Measurements from ENCODE around the gene SLC43A1.

SLC43A1 gene

DNA sequence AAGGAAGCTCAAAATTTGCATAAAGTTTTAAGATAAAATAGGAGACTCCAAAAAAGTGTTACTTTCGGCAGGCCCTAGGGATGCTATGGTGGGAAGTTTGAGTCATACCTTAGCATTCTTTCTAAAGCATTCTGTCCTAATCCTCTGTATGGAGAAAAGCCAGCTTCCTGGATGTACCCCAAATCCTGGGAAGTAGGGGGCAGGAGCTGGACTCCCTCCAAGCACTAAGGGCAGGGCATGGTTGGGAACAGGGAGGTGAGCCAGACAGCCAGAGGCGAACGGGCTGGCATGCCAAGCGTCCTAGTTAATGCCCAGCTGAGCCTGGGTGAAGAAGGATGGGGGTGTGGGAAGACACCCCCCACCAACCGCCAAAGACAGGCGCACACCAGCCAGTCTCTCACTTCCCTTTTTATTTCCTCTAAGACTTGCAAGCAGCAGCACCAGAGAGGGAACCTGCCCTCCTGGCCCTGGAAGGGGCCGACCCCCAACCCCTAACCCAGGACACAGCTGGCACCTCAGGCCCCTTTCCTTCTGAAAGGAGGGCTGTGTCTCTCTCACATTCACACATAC, 31.3 kb downstream of the SLC43A1 start:
- Histone ChIP-seq H3K9me3 (ENCODE audit: control insufficient read depth, low read length) (no peaks in the 10 kb centered on the region), H3K27me3 (ENCODE audit: control insufficient read depth, insufficient read depth, low read length) (no peaks in the 10 kb centered on the region), H3K27ac (no peak overlapping the region), H3K4me2 (ENCODE audit: low read length) (no peak overlapping the region), H3K9ac (no peak overlapping the region), H3K4me1 (no peaks in the 10 kb centered on the region), H3K4me3 (ENCODE audit: low read depth, low read length) (no peak overlapping the region), H3K79me2 (no peaks in the 10 kb centered on the region), H3K36me3 (ENCODE audit: control insufficient read depth, insufficient read depth, low read length) (no peaks in the 10 kb centered on the region), H2AFZ (no peak overlapping the region)
- TF ChIP-seq, protein P1, sequence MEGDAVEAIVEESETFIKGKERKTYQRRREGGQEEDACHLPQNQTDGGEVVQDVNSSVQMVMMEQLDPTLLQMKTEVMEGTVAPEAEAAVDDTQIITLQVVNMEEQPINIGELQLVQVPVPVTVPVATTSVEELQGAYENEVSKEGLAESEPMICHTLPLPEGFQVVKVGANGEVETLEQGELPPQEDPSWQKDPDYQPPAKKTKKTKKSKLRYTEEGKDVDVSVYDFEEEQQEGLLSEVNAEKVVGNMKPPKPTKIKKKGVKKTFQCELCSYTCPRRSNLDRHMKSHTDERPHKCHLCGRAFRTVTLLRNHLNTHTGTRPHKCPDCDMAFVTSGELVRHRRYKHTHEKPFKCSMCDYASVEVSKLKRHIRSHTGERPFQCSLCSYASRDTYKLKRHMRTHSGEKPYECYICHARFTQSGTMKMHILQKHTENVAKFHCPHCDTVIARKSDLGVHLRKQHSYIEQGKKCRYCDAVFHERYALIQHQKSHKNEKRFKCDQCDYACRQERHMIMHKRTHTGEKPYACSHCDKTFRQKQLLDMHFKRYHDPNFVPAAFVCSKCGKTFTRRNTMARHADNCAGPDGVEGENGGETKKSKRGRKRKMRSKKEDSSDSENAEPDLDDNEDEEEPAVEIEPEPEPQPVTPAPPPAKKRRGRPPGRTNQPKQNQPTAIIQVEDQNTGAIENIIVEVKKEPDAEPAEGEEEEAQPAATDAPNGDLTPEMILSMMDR (IDR thresholded peaks at IDR 0.05) = no peak

DNA sequence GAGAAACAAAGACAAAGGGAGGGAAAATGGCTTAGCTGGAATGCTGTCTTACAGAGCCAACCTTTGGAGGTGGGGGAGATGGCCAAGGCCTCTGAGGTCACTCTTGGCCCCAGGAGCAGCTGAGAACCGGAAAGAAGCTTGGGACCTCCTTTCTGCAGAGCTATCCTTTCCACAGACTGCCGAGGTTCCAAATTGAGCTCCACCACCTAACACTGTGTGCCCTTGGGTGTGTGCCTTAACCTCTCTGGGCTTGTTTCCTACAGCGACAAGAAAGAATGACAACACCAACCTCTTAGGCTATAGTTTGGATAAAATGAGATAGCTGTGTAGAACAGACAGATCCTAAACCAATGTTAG, 32.0 kb downstream of the SLC43A1 start:
- no peak overlapping the region for H3K9ac ChIP-seq
- H3K27ac ChIP-seq = no peak overlapping the region
- H3K4me1 ChIP-seq = no peaks in the 10 kb centered on the region
- H2AFZ ChIP-seq = no peak overlapping the region
- H3K79me2 ChIP-seq = no peaks in the 10 kb centered on the region
- H3K36me3 ChIP-seq (ENCODE audit: control insufficient read depth, insufficient read depth, low read length) = no peaks in the 10 kb centered on the region
- TF ChIP-seq, protein P1 (IDR thresholded peaks at IDR 0.05) = no peak
- no peaks in the 10 kb centered on the region for H3K27me3 ChIP-seq (ENCODE audit: control insufficient read depth, insufficient read depth, low read length)
- H3K4me3 ChIP-seq (ENCODE audit: low read depth, low read length) = no peak overlapping the region
- no peak overlapping the region for H3K4me2 ChIP-seq (ENCODE audit: low read length)
- H3K9me3 ChIP-seq (ENCODE audit: control insufficient read depth, low read length) = no peaks in the 10 kb centered on the region

DNA sequence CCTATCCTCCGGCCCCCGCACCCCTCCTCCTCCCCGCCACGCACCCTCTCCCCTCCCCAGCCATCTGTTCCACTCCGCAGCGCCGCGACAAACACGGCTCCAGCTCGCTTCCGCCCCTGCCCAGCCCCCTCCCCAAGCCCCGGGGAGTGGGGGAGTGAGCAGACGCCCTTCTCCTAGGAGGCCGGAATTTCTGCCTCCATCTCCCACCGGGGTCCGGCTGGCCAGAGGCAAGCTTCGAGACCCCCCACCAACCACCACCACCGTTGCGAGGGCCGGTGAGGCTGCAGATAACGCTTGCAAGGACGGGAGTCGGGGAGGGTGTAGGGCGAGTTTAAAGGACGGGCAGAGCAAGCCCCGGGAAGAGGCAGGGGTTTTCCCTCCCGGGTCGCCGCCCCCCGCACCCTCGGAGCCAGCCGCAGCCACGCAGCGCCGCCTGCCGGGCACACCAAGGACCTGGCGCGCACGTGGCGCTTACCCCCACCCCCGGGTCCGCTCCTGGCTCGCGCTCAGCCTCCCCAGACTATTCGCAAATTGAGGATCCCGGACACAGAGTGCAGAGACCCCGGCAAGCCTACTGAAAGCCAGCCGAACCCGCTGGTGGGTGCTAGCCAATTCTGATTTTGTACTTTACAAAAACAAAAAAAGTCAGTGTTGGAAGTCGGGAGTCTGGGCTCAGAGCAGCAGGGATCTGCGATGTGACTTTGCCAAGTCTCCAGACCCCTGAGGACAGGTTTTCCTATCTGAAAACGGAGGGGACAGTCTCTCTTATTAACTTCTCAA, 32.5 kb downstream of the SLC43A1 start:
- H3K36me3 ChIP-seq (ENCODE audit: control insufficient read depth, insufficient read depth, low read length) = no peaks in the 10 kb centered on the region
- H3K4me3 ChIP-seq (ENCODE audit: low read depth, low read length) = no peak overlapping the region
- no peaks in the 10 kb centered on the region for H3K4me1 ChIP-seq
- no peaks in the 10 kb centered on the region for H3K79me2 ChIP-seq
- TF ChIP-seq, protein P1 (IDR thresholded peaks at IDR 0.05) = peak; percentile 32
- H3K9me3 ChIP-seq (ENCODE audit: control insufficient read depth, low read length) = no peaks in the 10 kb centered on the region
- H2AFZ ChIP-seq = no peak overlapping the region
- no peaks in the 10 kb centered on the region for H3K27me3 ChIP-seq (ENCODE audit: control insufficient read depth, insufficient read depth, low read length)
- no peak overlapping the region for H3K27ac ChIP-seq
- H3K9ac ChIP-seq = no peak overlapping the region
- H3K4me2 ChIP-seq (ENCODE audit: low read length) = peak overlapping the region; percentile 33

DNA sequence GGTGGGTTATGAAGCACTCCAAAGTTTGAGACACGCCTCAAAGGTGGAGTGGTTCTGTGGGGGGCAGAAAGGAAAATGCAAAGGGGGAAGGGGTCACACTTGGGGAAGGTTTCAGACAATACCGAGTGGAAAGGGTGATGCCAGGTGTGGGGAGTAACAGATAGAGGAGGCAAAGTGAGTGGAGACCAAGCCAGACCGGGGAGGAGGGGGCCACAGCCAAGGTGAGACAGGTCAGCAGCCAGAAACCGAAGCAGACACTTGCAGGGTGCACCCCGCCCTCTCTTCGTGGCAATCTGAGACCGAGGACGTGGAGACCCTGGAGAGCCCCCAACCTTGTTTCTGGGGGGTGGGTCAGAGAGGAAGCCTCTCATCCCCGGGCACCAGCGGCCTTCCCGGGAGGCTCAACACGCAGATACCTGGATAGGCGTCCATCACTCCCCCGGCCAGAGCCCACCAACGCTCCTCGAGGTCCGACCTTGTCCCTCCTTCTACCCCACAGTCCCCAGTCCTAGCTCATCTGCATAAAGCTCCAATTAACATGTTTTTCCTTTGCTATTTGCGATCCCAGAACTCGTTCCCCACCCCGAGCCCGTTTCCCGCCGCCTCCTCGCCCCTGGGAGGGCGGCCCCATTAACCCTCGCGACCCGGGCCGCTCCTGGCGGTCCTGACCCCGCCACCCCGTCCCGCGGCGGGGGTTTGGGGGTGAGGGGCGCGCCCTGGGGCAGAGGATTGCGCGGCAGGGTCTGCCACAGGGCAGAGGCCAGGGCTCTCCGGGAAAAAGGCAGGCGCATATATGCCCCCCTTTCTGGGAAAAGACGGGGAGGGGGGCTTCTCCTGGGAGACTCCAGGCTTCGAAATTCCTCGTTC, 33.4 kb downstream of the SLC43A1 start:
- Histone ChIP-seq H3K9ac (no peak overlapping the region), H3K79me2 (no peaks in the 10 kb centered on the region), H3K9me3 (ENCODE audit: control insufficient read depth, low read length) (no peaks in the 10 kb centered on the region), H3K4me3 (ENCODE audit: low read depth, low read length) (no peak overlapping the region), H3K4me2 (ENCODE audit: low read length) (peak overlapping the region; percentile 33), H2AFZ (no peak overlapping the region), H3K4me1 (no peaks in the 10 kb centered on the region), H3K27me3 (ENCODE audit: control insufficient read depth, insufficient read depth, low read length) (no peaks in the 10 kb centered on the region), H3K36me3 (ENCODE audit: control insufficient read depth, insufficient read depth, low read length) (no peaks in the 10 kb centered on the region), H3K27ac (no peak overlapping the region)
- TF ChIP-seq, protein P1 (IDR thresholded peaks at IDR 0.05) = no peak

Data from parathyroid adenoma (tissue), 2 donors.